ENCODE data around the gene FLT3LG.

Gene FLT3LG

GRCh38 chr19:49507803-49508494 lies 33.9 kb downstream of the FLT3LG start:
- TF ChIP-seq CTCF (conservative IDR thresholded peaks at IDR 0.05; ENCODE audit: low read depth, low read length): no peak
- H3K4me3 ChIP-seq (ENCODE audit: low read length): no peak overlapping the region
- DNase-seq (ENCODE audit: low read depth): no peak

GRCh38 chr19:49512970-49513745 lies 39.1 kb downstream of the FLT3LG start:
- DNase-seq (ENCODE audit: low read depth): no peak
- TF ChIP-seq CTCF (conservative IDR thresholded peaks at IDR 0.05; ENCODE audit: low read depth, low read length): no peak

GRCh38 chr19:49513746-49514118 lies 39.7 kb downstream of the FLT3LG start:
- no peak for DNase-seq (ENCODE audit: low read depth)
- H3K4me3 ChIP-seq (ENCODE audit: low read length): peak overlapping the region; percentile 64
- TF ChIP-seq CTCF (conservative IDR thresholded peaks at IDR 0.05; ENCODE audit: low read depth, low read length): no peak

More at GRCh38 chr19:49512970-49513745, 39.1 kb downstream of the FLT3LG start:
- peak overlapping the region; percentile 64 for H3K4me3 ChIP-seq (ENCODE audit: low read length)

GRCh38 chr19:49514151-49514550 lies 40.1 kb downstream of the FLT3LG start:
- DNase-seq (ENCODE audit: low read depth): no peak
- no peak for TF ChIP-seq CTCF (conservative IDR thresholded peaks at IDR 0.05; ENCODE audit: low read depth, low read length)
- no peak overlapping the region for H3K4me3 ChIP-seq (ENCODE audit: low read length)

- no peak for TF ChIP-seq CTCF (conservative IDR thresholded peaks at IDR 0.05; ENCODE audit: low read depth, low read length)
- no peak for DNase-seq (ENCODE audit: low read depth)
- H3K4me3 ChIP-seq (ENCODE audit: low read length): no peak overlapping the region
These were observed 41.8 kb downstream of the FLT3LG start for GRCh38 chr19:49515767-49516166.

- TF ChIP-seq CTCF (conservative IDR thresholded peaks at IDR 0.05; ENCODE audit: low read depth, low read length): no peak
- DNase-seq (ENCODE audit: low read depth): no peak
These were observed 44.0 kb downstream of the FLT3LG start for GRCh38 chr19:49518033-49518432.

More at GRCh38 chr19:49518033-49518432, 44.0 kb downstream of the FLT3LG start:
- no peak overlapping the region for H3K4me3 ChIP-seq (ENCODE audit: low read length)

All from retinal pigment epithelial cell (primary cell).